GM18517 (cell line): ENCODE data around the gene PIK3R5.
A peak's percentile ranks its signal among the peaks of the same experiment; 100 is the strongest.
"Not testable (repeated sequence)": the region's sequence is repeated elsewhere in the genome, so short reads cannot be mapped to it uniquely, and the experiment has no call there.

Experiments used
- ATAC-seq: cut with Tn5 transposase; IDR thresholded peaks from one replicate; pipeline ENCODE4 v1.9.1; 2021; ENCODE audit warnings: mild to moderate bottlenecking, moderate library complexity; ENCODE audit not compliant: unreplicated experiment

The PIK3R5 gene

GRCh38 chr17:8965394-8966168 is at the start of gene PIK3R5:
Gene PIK3R5 (minus strand): TSS chr17:8965707. CDS start chr17:8911494, 54,213 bp downstream.
- ATAC-seq = peak; percentile 46

- no peak for ATAC-seq
Observed at GRCh38 chr17:9011001-9011400, 45.5 kb upstream of the PIK3R5 start.

- ATAC-seq = no peak
Observed at GRCh38 chr17:9009737-9010136, 44.2 kb upstream of the PIK3R5 start.

- ATAC-seq = no peak
Observed at GRCh38 chr17:9009096-9009495, 43.6 kb upstream of the PIK3R5 start.

GRCh38 chr17:9007052-9007714 is 41.7 kb upstream of the PIK3R5 start:
- no peak for ATAC-seq

GRCh38 chr17:9006175-9006767 is 40.8 kb upstream of the PIK3R5 start:
- ATAC-seq = no peak

GRCh38 chr17:9004961-9005285 is 39.4 kb upstream of the PIK3R5 start:
- ATAC-seq = no peak

GRCh38 chr17:9004132-9004960 is 38.8 kb upstream of the PIK3R5 start:
- no peak for ATAC-seq

GRCh38 chr17:9003355-9004131 is 38.0 kb upstream of the PIK3R5 start:
- ATAC-seq = no peak

- no peak for ATAC-seq
Observed at GRCh38 chr17:9002606-9003354, 37.3 kb upstream of the PIK3R5 start.

- no peak for ATAC-seq
Observed at GRCh38 chr17:9002227-9002605, 36.7 kb upstream of the PIK3R5 start.

- ATAC-seq = no peak
Observed at GRCh38 chr17:9001559-9001958, 36.1 kb upstream of the PIK3R5 start.

- peak; percentile 64 for ATAC-seq
Observed at GRCh38 chr17:8997994-8998628, 32.6 kb upstream of the PIK3R5 start.

- no peak for ATAC-seq
Observed at GRCh38 chr17:8995711-8996110, 30.2 kb upstream of the PIK3R5 start.

- no peak for ATAC-seq
Observed at GRCh38 chr17:8994319-8994718, 28.8 kb upstream of the PIK3R5 start.

GRCh38 chr17:8991514-8992285 is 26.2 kb upstream of the PIK3R5 start:
- no peak for ATAC-seq

GRCh38 chr17:8988263-8988935 is 22.9 kb upstream of the PIK3R5 start:
- ATAC-seq = not testable (repeated sequence)

GRCh38 chr17:8986295-8986694 is 20.8 kb upstream of the PIK3R5 start:
- no peak for ATAC-seq
